ENCODE measurements around the gene ZBTB34. TPM values are rescaled to one million over a fixed set of nuclear protein-coding genes. Genes with fewer than 3 reads are reported as not detected.

ZBTB34 gene
- total RNA-seq, 2 donors from 2014 or later, result 4.5 to 10.8 TPM

- H3K9me3 ChIP-seq, result no peaks in the 10 kb centered on the region
- no peaks in the 10 kb centered on the region for H3K4me1 ChIP-seq (replicated peaks)
- intact Hi-C loops (cut with DNase I), result no loop called here
- H3K27me3 ChIP-seq (replicated peaks; ENCODE audit: insufficient read depth), result no peaks in the 10 kb centered on the region
- no peak for TF ChIP-seq POLR2AphosphoS5 (IDR thresholded peaks at IDR 0.05)
- TF ChIP-seq POLR2A (IDR thresholded peaks at IDR 0.05), result no peak
- no peak for TF ChIP-seq CTCF (IDR thresholded peaks at IDR 0.05)
- no peak for DNase-seq (ENCODE audit: low spot score)
- WGBS, result 94% methylated on average over 2 of the region's 2 CpGs
- H3K27ac ChIP-seq, result no peak overlapping the region
- no peak overlapping the region for H3K4me3 ChIP-seq
- peaks cover 7 to 9% of the 10 kb centered on the region in 2 donors for H3K36me3 ChIP-seq
Observed at GRCh38 chr9:126834672-126835071, 25.8 kb upstream of the ZBTB34 start.

- H3K27me3 ChIP-seq (replicated peaks; ENCODE audit: insufficient read depth), result no peaks in the 10 kb centered on the region
- DNase-seq (ENCODE audit: low spot score), result no peak
- no peak overlapping the region for H3K27ac ChIP-seq
- no peak overlapping the region for H3K4me3 ChIP-seq
- WGBS, result 87% methylated on average over 2 of the region's 2 CpGs
- no peaks in the 10 kb centered on the region for H3K9me3 ChIP-seq
- TF ChIP-seq CTCF (IDR thresholded peaks at IDR 0.05), result no peak
- no peak for TF ChIP-seq POLR2A (IDR thresholded peaks at IDR 0.05)
- no peak for TF ChIP-seq POLR2AphosphoS5 (IDR thresholded peaks at IDR 0.05)
- peaks cover 7 to 9% of the 10 kb centered on the region in 2 donors for H3K36me3 ChIP-seq
- no peaks in the 10 kb centered on the region for H3K4me1 ChIP-seq (replicated peaks)
- intact Hi-C loops (cut with DNase I), result no loop called here
Observed at GRCh38 chr9:126836216-126836615, 24.2 kb upstream of the ZBTB34 start.

DNA sequence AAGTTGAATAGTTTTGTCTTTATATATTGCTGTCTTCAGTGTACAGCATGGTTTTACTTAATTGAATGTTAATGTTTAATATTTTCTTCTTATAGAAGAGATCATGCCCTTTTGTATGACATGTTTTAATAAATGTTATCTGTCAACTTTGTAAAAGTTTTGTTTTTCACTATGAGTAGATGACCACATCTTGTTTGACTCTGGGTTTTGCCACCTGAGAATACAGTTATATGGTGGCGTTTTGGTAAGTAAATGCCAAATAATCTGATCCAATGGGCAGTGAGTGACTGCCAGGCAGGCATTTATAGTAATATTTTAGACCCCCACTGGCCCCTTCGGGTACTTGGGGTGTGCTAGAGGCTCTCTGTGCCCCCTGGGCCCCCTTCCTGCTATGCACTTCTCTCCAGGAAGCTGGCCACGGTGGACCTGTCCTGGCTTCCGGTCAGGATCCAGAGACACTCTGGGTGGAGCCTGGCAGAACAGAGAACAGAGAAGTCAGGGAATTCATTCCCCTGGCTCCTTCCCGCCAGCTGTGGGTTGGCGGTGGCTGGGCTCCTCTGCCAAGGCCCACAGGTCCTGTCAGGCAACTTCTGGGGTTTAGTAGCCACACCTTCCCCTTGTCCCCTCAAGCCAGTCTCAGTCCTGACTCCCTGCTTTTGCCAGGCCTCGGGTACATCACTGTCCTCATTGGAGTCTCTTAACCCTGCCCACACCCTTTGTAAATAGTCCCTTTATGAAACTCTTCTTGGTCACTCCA is 22.2 kb upstream of the ZBTB34 start:
- no peak for DNase-seq (ENCODE audit: low spot score)
- Histone ChIP-seq H3K4me1 (replicated peaks) (no peaks in the 10 kb centered on the region), H3K27ac (no peak overlapping the region), H3K9me3 (no peaks in the 10 kb centered on the region), H3K36me3 (peaks cover 3 to 4% of the 10 kb centered on the region in 2 donors), H3K4me3 (no peak overlapping the region), H3K27me3 (replicated peaks; ENCODE audit: insufficient read depth) (no peaks in the 10 kb centered on the region)
- 50% methylated on average over 7 of the region's 7 CpGs for WGBS
- intact Hi-C loops (cut with DNase I), result no loop called here
- TF ChIP-seq POLR2AphosphoS5 (IDR thresholded peaks at IDR 0.05) (no peak), POLR2A (IDR thresholded peaks at IDR 0.05) (no peak), CTCF (IDR thresholded peaks at IDR 0.05) (no peak)

DNA sequence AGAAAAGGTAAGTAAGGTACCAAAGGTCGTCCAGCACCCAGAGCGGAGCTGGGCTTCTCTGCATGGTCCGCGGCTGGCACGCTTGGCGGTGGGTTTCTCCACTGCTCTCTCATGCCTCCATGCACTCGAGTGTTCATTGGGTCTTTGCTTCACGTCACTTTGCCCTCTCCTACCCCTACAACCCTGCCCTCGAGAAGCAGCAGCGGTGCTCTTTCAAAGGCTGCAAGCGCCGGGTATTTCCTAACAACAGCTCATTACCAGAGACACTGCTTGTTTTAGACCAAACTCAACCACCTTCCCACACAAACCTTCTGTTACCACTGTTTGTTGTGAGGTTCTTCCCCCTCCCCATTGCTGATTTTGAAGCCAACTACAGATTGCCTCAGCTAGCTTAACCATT is 21.5 kb upstream of the ZBTB34 start:
- Histone ChIP-seq H3K4me3 (no peak overlapping the region), H3K27ac (no peak overlapping the region)
- 80% methylated on average over 12 of the region's 12 CpGs for WGBS

More for the DNA sequence above, 21.5 kb upstream of the ZBTB34 start:
- Histone ChIP-seq H3K27me3 (replicated peaks; ENCODE audit: insufficient read depth) (no peaks in the 10 kb centered on the region), H3K9me3 (no peaks in the 10 kb centered on the region), H3K36me3 (no peaks in the 10 kb centered on the region), H3K4me1 (replicated peaks) (no peaks in the 10 kb centered on the region)
- intact Hi-C loops (cut with DNase I), result no loop called here
- TF ChIP-seq POLR2A (IDR thresholded peaks at IDR 0.05) (no peak), CTCF (IDR thresholded peaks at IDR 0.05) (no peak), POLR2AphosphoS5 (IDR thresholded peaks at IDR 0.05) (no peak)
- DNase-seq (ENCODE audit: low spot score), result no peak

Data from prostate gland (tissue), 2 donors.